ENCODE measurements around the gene RIOK2. TPM values are rescaled to one million over a fixed set of nuclear protein-coding genes. Genes with fewer than 3 reads are reported as not detected.

Gene RIOK2
- total RNA-seq, 2 donors from 2014 or later: 27.3 to 37.7 TPM

GRCh38 chr5:97165726-97166125 is 17.3 kb downstream of the RIOK2 start:
- no peak overlapping the region for H3K27ac ChIP-seq (ENCODE audit: low read depth, low read length)
- no peaks in the 10 kb centered on the region for H3K9me3 Mint-ChIP-seq
- no peak overlapping the region for H3K4me3 ChIP-seq (ENCODE audit: low read length)
- H3K36me3 ChIP-seq (ENCODE audit: control insufficient read depth, insufficient read depth, low read length): peaks cover 90% of the 10 kb centered on the region
- H3K27me3 ChIP-seq (ENCODE audit: control insufficient read depth, insufficient read depth, low read length, poor library complexity, severe bottlenecking): no peaks in the 10 kb centered on the region
- no peak for DNase-seq
- no peaks in the 10 kb centered on the region for H3K4me1 ChIP-seq (ENCODE audit: control insufficient read depth, insufficient read depth, low read length)
- 80 to 100% methylated on average over 1 of the region's 1 CpG for WGBS, 2 experiments (ENCODE audit: insufficient coverage in 1 of 2, insufficient read length in 1 of 2)
- no peaks in the 10 kb centered on the region for H3K9me3 ChIP-seq (ENCODE audit: control insufficient read depth, low read length)
- no peaks in the 10 kb centered on the region for H3K4me1 Mint-ChIP-seq
- TF ChIP-seq CTCF (conservative IDR thresholded peaks at IDR 0.05): no peak
- no peaks in the 10 kb centered on the region for H3K27me3 Mint-ChIP-seq (ENCODE audit: insufficient read depth)
- H3K27ac Mint-ChIP-seq: no peak overlapping the region
- H3K36me3 Mint-ChIP-seq (ENCODE audit: low read depth): peaks cover 34% of the 10 kb centered on the region
- no peak overlapping the region for H3K9ac ChIP-seq (ENCODE audit: extremely low read depth, low read length, poor library complexity, severe bottlenecking)
- H3K4me3 Mint-ChIP-seq: no peak overlapping the region

GRCh38 chr5:97164846-97165245 is 18.2 kb downstream of the RIOK2 start:
- Histone ChIP-seq H3K9ac (ENCODE audit: extremely low read depth, low read length, poor library complexity, severe bottlenecking) (no peak overlapping the region), H3K4me3 (ENCODE audit: low read length) (no peak overlapping the region), H3K27me3 (ENCODE audit: control insufficient read depth, insufficient read depth, low read length, poor library complexity, severe bottlenecking) (no peaks in the 10 kb centered on the region), H3K36me3 (ENCODE audit: control insufficient read depth, insufficient read depth, low read length) (peaks cover 86% of the 10 kb centered on the region), H3K4me1 (ENCODE audit: control insufficient read depth, insufficient read depth, low read length) (no peaks in the 10 kb centered on the region), H3K9me3 (ENCODE audit: control insufficient read depth, low read length) (no peaks in the 10 kb centered on the region), H3K27ac (ENCODE audit: low read depth, low read length) (no peak overlapping the region)
- H3K4me3 Mint-ChIP-seq: no peak overlapping the region
- H3K27me3 Mint-ChIP-seq (ENCODE audit: insufficient read depth): no peaks in the 10 kb centered on the region
- H3K36me3 Mint-ChIP-seq (ENCODE audit: low read depth): peaks cover 34% of the 10 kb centered on the region
- no peaks in the 10 kb centered on the region for H3K9me3 Mint-ChIP-seq
- no peak overlapping the region for H3K27ac Mint-ChIP-seq
- no peak for DNase-seq
- no peak for TF ChIP-seq CTCF (conservative IDR thresholded peaks at IDR 0.05)
- no peaks in the 10 kb centered on the region for H3K4me1 Mint-ChIP-seq

- Histone ChIP-seq H3K4me3 (ENCODE audit: low read length) (no peak overlapping the region), H3K27me3 (ENCODE audit: control insufficient read depth, insufficient read depth, low read length, poor library complexity, severe bottlenecking) (no peaks in the 10 kb centered on the region), H3K27ac (ENCODE audit: low read depth, low read length) (no peak overlapping the region), H3K36me3 (ENCODE audit: control insufficient read depth, insufficient read depth, low read length) (peaks cover 76% of the 10 kb centered on the region), H3K9me3 (ENCODE audit: control insufficient read depth, low read length) (no peaks in the 10 kb centered on the region), H3K4me1 (ENCODE audit: control insufficient read depth, insufficient read depth, low read length) (no peaks in the 10 kb centered on the region), H3K9ac (ENCODE audit: extremely low read depth, low read length, poor library complexity, severe bottlenecking) (no peak overlapping the region)
- H3K9me3 Mint-ChIP-seq: no peaks in the 10 kb centered on the region
- no peak overlapping the region for H3K4me3 Mint-ChIP-seq
- WGBS, 2 experiments (ENCODE audit: insufficient coverage in 1 of 2, insufficient read length in 1 of 2): 83 to 94% methylated on average over 1 to 5 of the region's 5 CpGs
- peaks cover 33% of the 10 kb centered on the region for H3K36me3 Mint-ChIP-seq (ENCODE audit: low read depth)
- DNase-seq: no peak
- H3K27me3 Mint-ChIP-seq (ENCODE audit: insufficient read depth): no peaks in the 10 kb centered on the region
- no peak overlapping the region for H3K27ac Mint-ChIP-seq
- H3K4me1 Mint-ChIP-seq: no peaks in the 10 kb centered on the region
- no peak for TF ChIP-seq CTCF (conservative IDR thresholded peaks at IDR 0.05)
Observed at GRCh38 chr5:97163790-97164285, 19.2 kb downstream of the RIOK2 start.
